LNCAP (cell line): Measurements from ENCODE around the gene TOR1B.

Experiments used
- TF ChIP-seq, protein P1 (sequence below): fragments of 450-650 bp; IDR thresholded peaks from 2 replicates; pipeline ENCODE4 v1.5.1; 2017; ENCODE audit warnings: mild to moderate bottlenecking

The TOR1B gene

DNA sequence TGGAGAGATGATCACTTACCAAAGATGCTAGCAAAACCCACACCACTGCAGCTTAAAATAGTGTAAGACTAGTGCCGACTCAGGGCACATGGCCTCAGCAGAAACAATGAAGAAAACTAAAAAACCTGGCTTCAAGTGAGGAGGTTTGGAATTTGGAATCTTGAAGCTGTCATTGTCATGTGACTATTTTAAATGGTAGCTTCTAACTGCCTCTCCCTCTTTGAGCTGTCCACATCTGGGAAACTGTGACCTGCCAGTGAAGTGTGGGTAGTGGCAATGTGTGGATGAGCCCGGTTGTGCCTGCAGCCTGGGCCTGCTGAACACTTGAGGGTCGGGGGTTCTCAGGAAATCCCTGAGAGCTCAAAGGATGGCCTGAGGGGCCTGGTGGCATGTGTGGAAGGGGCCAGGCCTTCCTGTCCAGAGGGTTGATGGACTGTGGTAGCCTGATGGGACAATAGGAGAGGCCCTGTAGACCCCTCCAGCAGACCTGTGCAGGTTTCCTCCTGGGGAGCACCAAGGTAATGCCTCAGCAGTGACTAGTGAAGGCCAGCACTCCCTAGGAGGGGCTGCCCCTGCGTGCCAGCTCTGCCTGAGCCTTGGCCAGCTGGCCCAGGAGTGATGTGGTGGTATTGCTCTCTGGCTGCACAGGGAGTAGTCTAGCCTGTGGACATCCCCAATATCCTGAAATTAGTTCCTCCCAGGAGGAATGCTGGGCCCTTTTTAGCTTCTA, 45.9 kb downstream of the TOR1B start:
- TF ChIP-seq, protein P1, sequence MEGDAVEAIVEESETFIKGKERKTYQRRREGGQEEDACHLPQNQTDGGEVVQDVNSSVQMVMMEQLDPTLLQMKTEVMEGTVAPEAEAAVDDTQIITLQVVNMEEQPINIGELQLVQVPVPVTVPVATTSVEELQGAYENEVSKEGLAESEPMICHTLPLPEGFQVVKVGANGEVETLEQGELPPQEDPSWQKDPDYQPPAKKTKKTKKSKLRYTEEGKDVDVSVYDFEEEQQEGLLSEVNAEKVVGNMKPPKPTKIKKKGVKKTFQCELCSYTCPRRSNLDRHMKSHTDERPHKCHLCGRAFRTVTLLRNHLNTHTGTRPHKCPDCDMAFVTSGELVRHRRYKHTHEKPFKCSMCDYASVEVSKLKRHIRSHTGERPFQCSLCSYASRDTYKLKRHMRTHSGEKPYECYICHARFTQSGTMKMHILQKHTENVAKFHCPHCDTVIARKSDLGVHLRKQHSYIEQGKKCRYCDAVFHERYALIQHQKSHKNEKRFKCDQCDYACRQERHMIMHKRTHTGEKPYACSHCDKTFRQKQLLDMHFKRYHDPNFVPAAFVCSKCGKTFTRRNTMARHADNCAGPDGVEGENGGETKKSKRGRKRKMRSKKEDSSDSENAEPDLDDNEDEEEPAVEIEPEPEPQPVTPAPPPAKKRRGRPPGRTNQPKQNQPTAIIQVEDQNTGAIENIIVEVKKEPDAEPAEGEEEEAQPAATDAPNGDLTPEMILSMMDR, result no peak

DNA sequence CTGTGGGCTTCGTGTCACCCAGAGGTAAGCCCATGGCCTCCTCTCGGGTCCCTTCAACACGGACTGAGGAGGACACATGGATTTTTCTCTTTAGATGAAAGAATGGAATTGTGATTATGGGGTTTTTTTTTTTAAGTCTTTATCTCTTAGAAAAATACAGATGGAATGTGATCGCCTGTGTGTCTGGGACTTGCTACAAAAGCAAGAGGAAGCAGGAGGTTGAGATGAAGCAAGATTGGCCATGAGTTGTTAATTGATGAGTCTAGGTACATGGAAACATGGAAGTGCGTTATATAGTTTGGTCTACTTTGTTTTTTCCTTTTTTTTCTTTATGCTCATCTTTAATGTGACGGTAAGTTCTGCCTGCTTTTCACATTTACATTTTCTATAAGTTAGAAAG, 46.9 kb downstream of the TOR1B start:
- TF ChIP-seq, protein P1, result no peak

DNA sequence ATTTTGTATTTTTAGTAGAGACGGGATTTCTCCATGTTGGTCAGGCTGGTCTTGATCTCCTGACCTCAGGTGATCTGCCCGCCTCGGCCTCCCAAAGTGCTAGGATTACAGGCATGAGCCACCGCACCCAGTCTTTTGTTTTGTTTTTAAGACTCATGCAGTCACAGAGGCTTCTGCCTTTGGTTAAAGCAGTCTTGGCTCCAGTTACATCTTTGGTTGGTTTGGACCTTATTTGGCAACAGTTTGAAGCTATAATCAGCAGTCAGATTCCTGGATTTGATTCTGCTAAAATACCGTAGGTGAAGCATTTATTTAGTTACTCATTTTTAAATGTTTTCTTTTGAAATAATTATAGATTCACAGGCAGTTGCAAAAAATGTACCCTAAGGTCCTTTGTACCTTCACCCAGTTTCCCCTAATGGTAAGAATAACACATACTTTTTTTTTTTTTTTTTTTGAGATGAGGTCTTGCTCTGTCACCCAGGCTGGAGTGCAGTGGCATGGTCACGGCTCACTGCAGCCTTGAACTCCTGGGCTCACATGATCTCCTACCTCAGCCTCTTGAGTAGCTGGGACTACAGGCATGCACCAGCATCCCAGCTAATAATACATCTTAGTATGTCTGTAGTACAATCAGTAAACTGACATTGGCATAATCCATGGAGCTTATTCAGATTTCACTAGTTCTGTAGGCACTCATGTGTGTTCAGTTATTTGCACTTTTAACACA, 48.0 kb downstream of the TOR1B start:
- TF ChIP-seq, protein P1, result no peak

DNA sequence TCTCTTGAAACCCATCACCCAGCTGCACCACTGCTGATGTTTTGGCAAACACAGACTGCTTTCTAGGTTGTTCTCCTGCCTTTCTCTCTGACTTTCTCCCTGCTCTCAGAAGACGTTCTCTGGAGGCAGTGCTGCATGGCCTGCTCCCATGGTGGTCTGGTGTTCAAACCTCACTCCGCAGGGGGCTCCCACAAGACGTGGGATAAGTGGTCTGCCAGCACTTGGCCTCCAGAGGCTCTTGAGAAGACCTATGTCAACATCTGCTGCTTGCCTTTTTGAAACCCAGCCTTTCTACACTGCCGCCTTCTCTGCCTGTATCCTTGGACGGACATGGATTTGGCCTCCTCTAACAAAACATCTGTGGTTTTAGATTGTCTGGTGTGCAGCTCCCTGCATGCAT, 48.8 kb downstream of the TOR1B start:
- TF ChIP-seq, protein P1, result no peak

DNA sequence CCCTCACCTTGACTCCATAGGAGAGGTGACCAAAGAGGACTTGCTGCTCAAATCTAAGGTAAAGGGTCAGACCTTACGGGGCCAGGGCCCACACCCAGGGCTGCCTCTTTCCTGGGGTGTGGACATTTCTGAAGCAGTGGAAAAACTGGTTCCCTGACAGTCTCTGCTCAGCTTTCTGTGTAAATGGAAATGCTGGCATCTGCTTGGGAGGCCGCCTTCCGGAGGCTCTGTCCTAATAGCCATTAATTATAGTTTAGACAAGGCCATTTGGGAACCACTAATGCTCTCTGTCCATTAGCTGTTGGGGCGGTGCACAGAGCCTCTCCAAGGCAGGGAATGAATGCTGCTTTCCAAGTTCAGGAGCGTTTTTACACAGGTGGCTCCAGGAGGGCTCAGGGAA, 49.6 kb downstream of the TOR1B start:
- TF ChIP-seq, protein P1, result no peak

DNA sequence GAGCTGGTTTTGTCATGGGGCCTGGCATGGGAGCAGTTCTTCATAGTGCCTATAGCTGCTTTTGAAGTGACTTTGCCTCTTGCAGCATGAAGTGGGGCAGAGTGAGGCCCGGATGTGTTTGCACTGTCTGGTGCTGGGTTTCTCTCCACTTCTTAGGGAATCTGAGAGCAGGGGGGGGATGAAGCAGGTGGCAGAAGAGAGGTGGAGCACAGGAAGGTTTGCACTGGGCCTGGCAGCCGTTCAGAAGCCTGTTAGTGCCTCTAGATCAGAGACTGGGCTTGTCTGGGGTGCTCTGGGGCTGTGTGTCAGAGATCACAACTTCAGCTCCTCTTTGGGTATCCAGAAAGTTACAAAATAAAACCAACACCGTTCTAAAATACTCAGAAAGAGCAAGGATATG, 50.6 kb downstream of the TOR1B start:
- TF ChIP-seq, protein P1, result no peak

DNA sequence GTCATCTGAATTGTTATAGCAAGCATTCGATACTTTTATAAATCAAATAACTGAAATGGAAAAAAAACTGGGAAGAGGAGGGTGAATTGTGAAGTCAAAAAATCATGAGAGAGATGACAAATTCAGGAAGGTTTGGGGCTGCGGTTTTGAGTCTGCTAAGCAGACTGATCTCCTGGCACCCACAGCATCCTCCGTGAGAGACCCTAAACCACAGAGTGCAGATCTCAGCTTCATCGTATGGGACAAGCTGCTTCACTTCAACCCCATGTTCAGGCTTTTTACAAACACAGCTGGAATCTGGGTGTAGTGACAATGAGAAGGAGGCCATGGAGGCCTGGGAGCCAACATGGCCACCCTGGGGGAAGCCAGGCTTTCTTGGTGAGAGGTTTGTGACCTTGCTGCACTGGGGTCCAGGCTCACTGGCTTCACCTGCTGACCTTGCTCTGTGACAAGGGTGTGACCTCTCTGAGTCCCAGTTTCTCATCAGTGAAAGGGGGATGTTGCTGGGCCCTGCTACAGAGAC, 51.7 kb downstream of the TOR1B start:
- TF ChIP-seq, protein P1, result no peak
